IMR-90 (cell line): ENCODE measurements around the gene COL23A1.

Experiments
- CEBPB ChIP-seq: IDR thresholded peaks from 2 replicates; pipeline ENCODE4 v1.6.1; 2012; ENCODE audit warnings: low read depth, low read length, improper control_type of control experiment
- MAFK ChIP-seq: IDR thresholded peaks from 2 replicates; pipeline ENCODE4 v1.6.1; 2012; ENCODE audit warnings: low read depth, low read length, improper control_type of control experiment
- POLR2A ChIP-seq: IDR thresholded peaks from 2 replicates; pipeline ENCODE4 v1.6.1; 2012; ENCODE audit warnings: mild to moderate bottlenecking, low read depth, low read length
- RAD21 ChIP-seq: IDR thresholded peaks from 2 replicates; pipeline ENCODE4 v1.6.1; 2012; ENCODE audit warnings: low read length, improper control_type of control experiment
- RCOR1 ChIP-seq: IDR thresholded peaks from 2 replicates; pipeline ENCODE4 v1.6.1; 2012; ENCODE audit warnings: mild to moderate bottlenecking, low read length, improper control_type of control experiment; ENCODE audit not compliant: insufficient replicate concordance
- SMC3 ChIP-seq: fragments of 150-350 bp; IDR thresholded peaks from 2 replicates; pipeline ENCODE4 v1.6.1; 2016; ENCODE audit warnings: low read depth, mild to moderate bottlenecking, antibody characterized with exemption, low read length, moderate library complexity
- TF ChIP-seq, protein P1 (sequence below): fragments of 150-350 bp; IDR thresholded peaks from 2 replicates; pipeline ENCODE4 v1.6.1; 2017; ENCODE audit warnings: mild to moderate bottlenecking, antibody characterized with exemption, low read length, low read depth
- TF ChIP-seq, protein P2 (sequence below): conservative IDR thresholded peaks from 2 replicates; pipeline ENCODE4 v1.5.1; 2012; ENCODE audit warnings: mild to moderate bottlenecking, low read depth, low read length, improper control_type of control experiment

DNA sequence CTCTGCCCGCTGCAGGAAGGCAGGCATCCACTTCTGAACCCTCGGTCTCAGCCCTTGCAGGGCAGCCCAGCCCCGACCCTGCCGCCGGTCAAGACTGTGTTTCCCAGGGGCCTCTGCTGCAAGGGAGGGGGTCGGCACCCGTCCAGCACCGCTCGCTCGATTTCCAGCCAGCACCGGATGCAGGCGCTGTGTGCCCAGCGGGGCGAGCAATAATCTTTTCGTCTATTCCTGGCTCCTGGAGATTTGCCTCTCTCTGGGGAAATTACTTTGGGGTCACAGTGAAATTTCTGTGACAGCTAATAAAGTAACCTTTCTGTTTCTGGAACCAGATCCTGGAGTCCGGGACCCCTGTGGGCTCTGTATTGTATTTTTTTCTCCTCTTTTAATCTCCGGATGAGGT lies 155.3 kb downstream of the COL23A1 start:
- TF ChIP-seq RCOR1 (no peak), POLR2A (no peak), RAD21 (no peak), CEBPB (no peak), MAFK (no peak), SMC3 (no peak)
- TF ChIP-seq, protein P1, sequence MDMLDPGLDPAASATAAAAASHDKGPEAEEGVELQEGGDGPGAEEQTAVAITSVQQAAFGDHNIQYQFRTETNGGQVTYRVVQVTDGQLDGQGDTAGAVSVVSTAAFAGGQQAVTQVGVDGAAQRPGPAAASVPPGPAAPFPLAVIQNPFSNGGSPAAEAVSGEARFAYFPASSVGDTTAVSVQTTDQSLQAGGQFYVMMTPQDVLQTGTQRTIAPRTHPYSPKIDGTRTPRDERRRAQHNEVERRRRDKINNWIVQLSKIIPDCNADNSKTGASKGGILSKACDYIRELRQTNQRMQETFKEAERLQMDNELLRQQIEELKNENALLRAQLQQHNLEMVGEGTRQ = no peak
- TF ChIP-seq, protein P2, sequence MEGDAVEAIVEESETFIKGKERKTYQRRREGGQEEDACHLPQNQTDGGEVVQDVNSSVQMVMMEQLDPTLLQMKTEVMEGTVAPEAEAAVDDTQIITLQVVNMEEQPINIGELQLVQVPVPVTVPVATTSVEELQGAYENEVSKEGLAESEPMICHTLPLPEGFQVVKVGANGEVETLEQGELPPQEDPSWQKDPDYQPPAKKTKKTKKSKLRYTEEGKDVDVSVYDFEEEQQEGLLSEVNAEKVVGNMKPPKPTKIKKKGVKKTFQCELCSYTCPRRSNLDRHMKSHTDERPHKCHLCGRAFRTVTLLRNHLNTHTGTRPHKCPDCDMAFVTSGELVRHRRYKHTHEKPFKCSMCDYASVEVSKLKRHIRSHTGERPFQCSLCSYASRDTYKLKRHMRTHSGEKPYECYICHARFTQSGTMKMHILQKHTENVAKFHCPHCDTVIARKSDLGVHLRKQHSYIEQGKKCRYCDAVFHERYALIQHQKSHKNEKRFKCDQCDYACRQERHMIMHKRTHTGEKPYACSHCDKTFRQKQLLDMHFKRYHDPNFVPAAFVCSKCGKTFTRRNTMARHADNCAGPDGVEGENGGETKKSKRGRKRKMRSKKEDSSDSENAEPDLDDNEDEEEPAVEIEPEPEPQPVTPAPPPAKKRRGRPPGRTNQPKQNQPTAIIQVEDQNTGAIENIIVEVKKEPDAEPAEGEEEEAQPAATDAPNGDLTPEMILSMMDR = no peak
